ENCODE data around the gene TIGD4.
A peak's percentile ranks its signal among the peaks of the same experiment; 100 is the strongest.

Gene TIGD4

GRCh38 chr4:152779513-152780266, at the start of gene TIGD4, which contains the start of gene ARFIP1:
TSS of gene TIGD4 (minus strand) at chr4:152779730. CDS start at chr4:152771004, 8,726 bp downstream.
TSS of gene ARFIP1 (plus strand) at chr4:152779954. CDS start at chr4:152829634, 49,680 bp downstream.
- peak; percentile 90 for DNase-seq (ENCODE audit: low read depth in 2 of 2)

GRCh38 chr4:152828122-152828521, 48.6 kb upstream of the TIGD4 start:
- DNase-seq (ENCODE audit: low read depth in 2 of 2), result no peak

GRCh38 chr4:152825336-152825735, 45.8 kb upstream of the TIGD4 start:
- no peak for DNase-seq (ENCODE audit: low read depth in 2 of 2)

- DNase-seq (ENCODE audit: low read depth in 2 of 2), result no peak
Measured at GRCh38 chr4:152824561-152824960, 45.0 kb upstream of the TIGD4 start.

GRCh38 chr4:152822323-152822722, 42.8 kb upstream of the TIGD4 start:
- no peak for DNase-seq (ENCODE audit: low read depth in 2 of 2)

GRCh38 chr4:152820073-152820472, 40.5 kb upstream of the TIGD4 start:
- DNase-seq (ENCODE audit: low read depth in 2 of 2), result no peak

- DNase-seq (ENCODE audit: low read depth in 2 of 2), result no peak
Measured at GRCh38 chr4:152819026-152819645, 39.6 kb upstream of the TIGD4 start.

GRCh38 chr4:152817331-152817730, 37.8 kb upstream of the TIGD4 start:
- DNase-seq (ENCODE audit: low read depth in 2 of 2), result no peak

- DNase-seq (ENCODE audit: low read depth in 2 of 2), result no peak
Measured at GRCh38 chr4:152815078-152815477, 35.5 kb upstream of the TIGD4 start.

- no peak for DNase-seq (ENCODE audit: low read depth in 2 of 2)
Measured at GRCh38 chr4:152810715-152811287, 31.3 kb upstream of the TIGD4 start.

GRCh38 chr4:152808670-152809069, 29.1 kb upstream of the TIGD4 start:
- DNase-seq (ENCODE audit: low read depth in 2 of 2), result no peak

GRCh38 chr4:152807294-152807829, 27.8 kb upstream of the TIGD4 start:
- no peak for DNase-seq (ENCODE audit: low read depth in 2 of 2)

- DNase-seq (ENCODE audit: low read depth in 2 of 2), result no peak
Measured at GRCh38 chr4:152806501-152807125, 27.1 kb upstream of the TIGD4 start.

GRCh38 chr4:152805818-152806217, 26.3 kb upstream of the TIGD4 start:
- no peak for DNase-seq (ENCODE audit: low read depth in 2 of 2)

- no peak for DNase-seq (ENCODE audit: low read depth in 2 of 2)
Measured at GRCh38 chr4:152805071-152805650, 25.6 kb upstream of the TIGD4 start.

- no peak for DNase-seq (ENCODE audit: low read depth in 2 of 2)
Measured at GRCh38 chr4:152803541-152803940, 24.0 kb upstream of the TIGD4 start.

- no peak for DNase-seq (ENCODE audit: low read depth in 2 of 2)
Measured at GRCh38 chr4:152795891-152796290, 16.4 kb upstream of the TIGD4 start.

- no peak for DNase-seq (ENCODE audit: low read depth in 2 of 2)
Measured at GRCh38 chr4:152786627-152787026, 7.1 kb upstream of the TIGD4 start.

GRCh38 chr4:152785639-152786615, 6.4 kb upstream of the TIGD4 start:
- DNase-seq (ENCODE audit: low read depth in 2 of 2), result no peak

- no peak for DNase-seq (ENCODE audit: low read depth in 2 of 2)
Measured at GRCh38 chr4:152784490-152785350, 5.2 kb upstream of the TIGD4 start.
